GM19193 (cell line): ENCODE data around the gene AGBL1.

ENCODE experiments used
- POLR2A ChIP-seq: IDR thresholded peaks from 4 replicates; pipeline ENCODE4 v1.6.1; 2011; ENCODE audit not compliant: insufficient read depth, insufficient read length; ENCODE audit errors: extremely low read depth

Gene AGBL1

DNA sequence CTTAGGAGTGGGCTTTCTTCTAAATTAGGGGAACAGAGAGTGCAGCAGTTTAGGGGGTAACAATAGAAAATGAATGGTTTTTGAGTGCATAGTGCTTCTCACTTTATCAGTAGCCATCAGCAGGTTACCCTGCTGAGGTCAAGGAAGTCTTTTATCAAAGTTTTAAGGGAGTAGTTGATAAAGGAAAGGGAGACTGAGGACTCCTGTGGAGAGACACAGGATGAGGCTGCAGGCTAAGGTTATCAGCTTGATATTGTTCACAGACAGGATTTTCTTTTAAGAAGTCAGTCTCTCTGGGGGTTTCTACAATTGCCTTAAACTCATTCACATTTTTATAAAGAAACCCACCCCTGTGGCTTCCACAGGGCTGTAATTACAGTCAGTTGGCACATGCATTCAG lies 205.0 kb downstream of the AGBL1 start:
- TF ChIP-seq POLR2A, result no peak

DNA sequence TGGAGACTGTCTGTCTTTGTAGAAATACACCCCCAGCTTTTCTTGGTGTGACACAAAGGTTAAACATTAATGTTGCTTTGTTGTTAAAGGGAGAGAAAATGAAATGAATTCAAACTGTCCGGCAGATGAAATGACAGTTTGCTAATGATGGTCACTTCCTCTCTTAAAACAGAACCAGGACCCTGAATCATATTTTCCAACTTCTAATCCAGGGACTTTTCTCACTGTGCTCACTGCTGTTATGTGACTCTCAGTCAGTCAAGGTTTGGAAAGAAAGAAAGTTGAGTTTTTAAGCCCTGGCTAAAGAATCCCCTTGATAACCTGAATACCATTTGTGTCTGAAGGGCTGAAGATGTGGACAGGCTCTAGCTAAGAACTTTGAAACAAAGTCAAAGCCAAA lies 215.8 kb downstream of the AGBL1 start:
- TF ChIP-seq POLR2A, result no peak

DNA sequence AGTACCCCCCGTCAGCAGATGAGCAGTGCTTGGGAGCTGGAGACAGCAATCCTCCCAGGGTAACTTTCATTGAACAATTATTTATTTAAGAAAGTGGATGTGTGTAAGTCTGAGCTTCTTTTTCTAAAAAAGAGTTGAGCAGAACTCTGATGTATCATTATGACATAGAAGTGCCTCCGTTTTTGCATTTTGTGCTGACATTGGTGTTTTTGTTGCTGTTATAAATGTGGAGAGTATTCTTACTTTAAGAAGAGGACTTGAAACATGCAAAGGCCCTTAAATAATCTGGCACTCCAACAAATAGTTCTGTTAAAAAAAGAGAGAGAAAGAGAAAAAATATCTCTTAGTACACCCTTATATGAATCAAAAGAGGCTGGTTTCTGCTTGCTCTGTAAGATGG lies 217.1 kb downstream of the AGBL1 start:
- no peak for TF ChIP-seq POLR2A

DNA sequence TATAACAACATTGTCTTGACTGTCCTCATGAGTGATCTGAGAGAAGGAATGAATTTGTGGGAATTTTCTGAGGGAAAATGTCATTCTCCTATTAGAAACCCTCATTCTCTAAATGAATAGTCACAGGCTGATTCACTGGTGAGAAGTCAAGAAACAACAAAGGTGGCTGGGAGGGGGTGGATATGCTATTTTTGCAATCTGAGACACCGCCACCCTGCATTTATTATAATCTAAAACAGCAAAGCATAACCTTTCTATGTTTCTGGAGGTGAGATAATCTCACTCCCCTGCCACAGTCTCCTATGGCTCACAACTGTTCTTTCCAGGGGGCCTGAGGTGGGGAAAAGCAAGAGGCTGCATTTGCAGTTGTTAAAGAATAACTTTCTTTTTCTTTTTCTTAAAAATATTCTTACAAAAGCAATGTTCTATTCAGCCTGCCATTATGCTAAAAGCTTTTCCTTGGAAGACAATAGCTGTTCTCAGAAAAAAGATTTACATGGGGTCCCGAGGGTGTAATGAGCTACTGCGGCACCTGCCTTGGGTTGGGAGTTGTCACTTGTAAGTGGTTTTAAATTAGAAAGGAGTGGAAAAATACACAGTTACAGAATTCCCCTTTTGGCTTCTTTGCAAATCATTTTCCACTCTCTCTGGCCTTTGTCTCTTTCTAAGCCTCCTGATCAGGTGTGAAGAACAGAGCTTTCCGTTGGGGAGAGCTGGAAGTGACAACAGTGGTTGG lies 220.9 kb downstream of the AGBL1 start:
- no peak for TF ChIP-seq POLR2A

DNA sequence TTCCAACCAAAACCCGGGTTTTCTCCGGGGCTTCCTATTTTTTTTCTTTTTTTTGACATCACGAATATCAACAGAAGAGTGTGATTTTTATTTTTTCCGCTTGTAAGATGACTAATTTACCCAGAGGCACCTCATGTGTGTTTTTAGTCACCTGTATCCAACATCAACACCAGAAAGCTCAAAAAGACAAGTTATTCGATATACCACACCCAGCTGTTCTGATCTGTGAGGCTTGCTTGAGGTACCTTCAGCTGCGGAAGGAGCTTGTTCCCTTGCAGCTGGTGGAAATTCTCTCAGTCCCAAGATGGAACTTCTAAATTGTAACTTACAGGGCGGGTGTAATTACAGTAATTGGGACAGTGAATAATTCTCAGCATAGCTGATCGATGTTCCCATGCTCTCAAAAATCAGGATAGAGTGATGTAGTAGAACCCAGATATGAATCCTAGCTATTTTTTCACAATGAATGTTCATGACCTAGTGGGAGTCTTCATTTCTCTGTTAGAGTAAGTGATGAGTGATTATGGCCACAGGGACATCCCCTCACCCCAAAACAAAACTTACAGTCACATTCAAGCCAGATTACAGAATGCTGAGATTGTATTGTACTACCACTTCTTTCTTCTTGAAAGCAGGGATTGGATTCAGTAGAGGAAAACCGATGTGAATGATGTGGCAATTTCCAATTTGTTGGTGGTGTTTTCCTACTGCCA lies 232.1 kb downstream of the AGBL1 start:
- TF ChIP-seq POLR2A, result no peak

DNA sequence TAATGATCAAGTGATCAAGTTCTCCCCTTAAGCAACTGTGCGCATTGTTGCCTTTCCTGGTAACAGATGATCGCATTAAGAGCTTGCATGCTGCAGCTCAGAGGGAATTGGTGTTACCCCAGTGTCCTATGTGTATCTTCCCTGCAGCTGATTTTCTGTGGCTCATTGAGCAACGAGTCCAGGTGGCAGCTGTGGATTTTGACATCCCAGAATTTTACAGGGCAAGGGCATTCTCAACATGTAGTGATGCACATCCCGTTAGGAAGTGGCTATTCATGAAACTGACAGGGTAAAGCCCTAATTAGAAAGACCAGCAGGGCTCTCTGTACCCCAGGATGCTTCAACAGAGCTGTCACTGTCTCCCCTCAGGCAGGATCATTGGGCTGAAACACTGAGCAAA lies 232.8 kb downstream of the AGBL1 start:
- no peak for TF ChIP-seq POLR2A

DNA sequence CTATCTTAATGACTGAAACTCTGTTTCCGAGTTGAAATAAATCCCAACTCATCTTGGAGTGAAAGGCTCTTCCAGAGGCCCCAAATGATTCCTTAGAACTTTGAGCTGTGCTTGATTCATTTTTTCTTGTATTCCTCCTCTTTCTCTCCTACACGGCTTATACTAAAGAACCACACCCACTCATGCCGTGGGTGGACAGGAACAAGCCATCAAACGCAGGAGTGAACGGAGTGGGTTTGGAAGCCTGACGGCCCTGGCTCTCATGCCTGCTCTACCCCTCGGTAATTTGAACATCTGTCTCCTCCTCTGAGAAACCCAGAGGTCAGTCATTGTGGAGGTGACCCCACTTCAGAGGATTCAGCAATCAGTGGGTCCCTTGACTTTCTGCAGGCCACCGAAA lies 236.5 kb downstream of the AGBL1 start:
- TF ChIP-seq POLR2A, result no peak

DNA sequence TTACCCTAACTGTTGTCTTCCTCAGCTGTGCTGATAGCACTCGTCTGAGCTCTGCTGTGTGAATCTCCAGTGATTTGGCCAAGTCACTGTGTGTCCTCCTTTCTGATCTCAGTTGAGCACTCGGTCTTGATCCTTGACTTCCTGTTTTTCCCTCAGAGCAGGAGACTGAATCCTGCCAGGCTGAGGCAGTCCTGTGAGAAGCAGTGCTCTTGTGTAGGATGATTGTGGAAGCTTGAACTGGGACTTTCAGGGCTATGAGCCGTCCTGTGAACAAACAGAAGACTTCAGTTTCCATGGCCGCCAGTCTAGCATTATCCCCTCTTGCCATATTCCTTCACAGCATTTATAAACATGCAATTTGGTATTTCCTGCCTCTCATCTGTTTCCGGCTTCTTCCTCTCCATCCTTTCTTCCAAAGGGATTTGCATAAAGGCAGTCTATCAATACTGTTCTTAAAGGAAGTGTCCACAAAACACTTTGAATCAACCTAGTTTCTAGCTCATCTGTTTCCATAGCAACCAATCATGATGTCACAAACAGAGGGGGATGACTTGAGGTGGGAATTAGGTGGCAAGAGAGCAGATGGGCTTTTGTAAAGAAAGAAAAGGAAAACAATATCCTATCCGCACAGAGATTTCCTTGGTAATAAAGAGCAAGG lies 237.2 kb downstream of the AGBL1 start:
- no peak for TF ChIP-seq POLR2A

DNA sequence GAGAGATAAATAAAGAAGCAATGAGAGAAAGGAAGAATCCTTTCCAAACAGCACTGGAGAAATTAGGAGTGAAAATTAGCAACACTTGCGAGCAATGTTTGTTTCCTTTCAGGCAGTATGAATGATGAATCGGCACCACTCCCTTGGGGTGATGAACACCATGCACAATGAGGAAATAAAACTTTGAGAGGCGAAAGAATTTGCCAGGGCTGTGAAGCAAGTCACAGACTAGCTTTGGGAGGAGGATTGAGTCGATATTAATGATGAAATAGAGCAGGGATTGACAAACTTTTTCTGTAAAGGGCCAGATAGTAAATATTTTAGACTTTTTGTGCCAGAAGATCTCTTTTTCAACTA lies 237.7 kb downstream of the AGBL1 start:
- no peak for TF ChIP-seq POLR2A

DNA sequence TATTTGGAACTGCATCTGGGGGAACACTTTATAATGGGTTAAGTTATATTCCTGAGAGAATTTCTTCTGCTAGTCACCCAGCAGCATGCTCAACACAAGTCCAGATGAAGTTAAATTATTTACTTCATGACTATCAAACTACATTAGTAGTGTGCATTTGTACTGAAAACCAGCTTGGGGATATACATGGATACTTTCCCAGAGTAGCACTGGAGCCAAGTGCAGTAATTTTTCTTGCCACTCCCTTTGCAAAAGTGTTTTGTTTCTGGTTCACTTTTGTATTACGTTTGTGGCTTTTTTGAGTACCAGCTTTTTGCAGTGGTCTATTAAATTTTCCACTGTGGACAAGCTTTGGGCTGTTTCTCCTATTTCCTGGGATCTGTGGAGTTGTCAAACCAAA lies 243.0 kb downstream of the AGBL1 start:
- TF ChIP-seq POLR2A, result no peak

DNA sequence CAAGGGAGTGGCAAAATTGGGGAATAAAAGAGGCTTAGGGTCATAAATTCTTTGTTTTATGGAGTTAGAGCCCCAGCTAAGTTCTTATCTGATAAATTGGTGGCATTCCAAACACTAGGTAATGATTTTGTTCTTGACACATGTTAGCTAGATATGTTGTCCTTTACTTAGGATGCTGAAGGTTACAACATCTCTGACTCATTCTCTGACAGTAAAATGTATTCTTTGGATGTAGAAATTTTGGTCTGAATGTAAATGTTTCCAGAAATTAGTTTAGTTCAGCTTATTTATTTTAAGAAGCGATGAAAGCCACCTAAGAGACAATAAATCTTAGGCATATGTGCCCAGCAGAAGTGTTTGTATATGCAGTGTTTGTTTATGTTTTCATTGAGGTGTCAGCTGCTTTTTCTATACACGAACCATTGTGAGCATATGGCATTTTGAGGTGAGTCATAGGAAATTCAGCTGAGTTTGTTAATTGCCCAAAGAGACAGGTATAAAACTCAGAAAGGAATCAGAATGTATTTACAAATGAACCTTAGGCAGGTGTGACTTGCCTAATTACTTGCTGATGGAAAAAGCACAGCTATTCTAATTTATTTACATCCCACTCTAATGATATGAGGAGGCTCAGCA lies 247.7 kb downstream of the AGBL1 start:
- TF ChIP-seq POLR2A, result no peak

DNA sequence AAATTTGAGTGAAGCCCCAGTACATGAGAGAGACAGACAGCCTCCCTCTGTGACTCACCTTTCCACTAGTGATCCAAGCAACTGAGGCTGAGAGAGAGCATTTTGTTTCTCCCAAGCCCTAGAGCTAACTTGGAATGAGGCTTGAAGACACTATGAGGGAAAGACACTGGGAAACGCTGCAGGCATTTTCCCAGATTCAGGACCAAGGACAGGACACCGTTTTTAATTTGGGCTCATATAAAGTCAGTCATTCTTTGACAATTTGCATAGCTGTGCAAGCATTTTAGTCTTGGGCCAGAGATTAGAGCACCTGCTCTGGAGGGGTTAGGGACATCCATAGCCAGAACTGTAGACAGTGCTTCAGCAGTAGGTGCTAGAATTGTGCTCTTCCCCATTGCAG lies 249.0 kb downstream of the AGBL1 start:
- no peak for TF ChIP-seq POLR2A

DNA sequence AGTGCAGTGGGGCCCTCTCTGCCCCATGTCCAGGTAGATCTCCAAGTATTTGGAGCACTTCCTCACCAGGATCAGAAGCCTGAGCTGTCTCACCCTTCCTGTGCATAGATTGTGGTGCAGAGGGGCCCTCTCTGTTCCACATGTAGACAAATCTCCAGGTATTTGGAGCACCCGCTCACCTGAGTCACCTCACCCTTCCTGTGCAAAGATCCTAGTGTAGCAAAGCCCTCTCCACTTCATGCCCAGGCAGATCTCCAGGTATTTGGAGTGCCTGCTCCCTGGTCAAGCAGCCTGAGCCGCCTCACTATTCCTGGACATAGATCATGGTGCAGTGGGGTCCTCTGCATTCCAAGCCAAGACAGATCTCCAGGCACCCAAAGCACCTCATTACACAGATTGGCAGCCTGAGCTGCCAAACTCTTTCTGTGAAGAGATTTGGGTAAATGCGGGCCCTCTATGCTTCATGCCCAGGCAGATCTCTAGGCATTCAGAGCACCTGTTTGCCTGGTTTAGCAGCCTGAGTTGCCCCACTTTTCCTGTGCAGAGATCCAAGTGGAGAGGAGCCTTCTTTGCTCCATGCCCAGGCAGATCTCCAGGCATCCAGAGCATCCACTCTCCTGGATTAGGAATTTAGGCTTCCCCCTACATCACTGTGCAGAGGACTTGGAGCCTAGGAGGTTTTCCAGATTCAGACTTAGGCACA lies 249.8 kb downstream of the AGBL1 start:
- no peak for TF ChIP-seq POLR2A

DNA sequence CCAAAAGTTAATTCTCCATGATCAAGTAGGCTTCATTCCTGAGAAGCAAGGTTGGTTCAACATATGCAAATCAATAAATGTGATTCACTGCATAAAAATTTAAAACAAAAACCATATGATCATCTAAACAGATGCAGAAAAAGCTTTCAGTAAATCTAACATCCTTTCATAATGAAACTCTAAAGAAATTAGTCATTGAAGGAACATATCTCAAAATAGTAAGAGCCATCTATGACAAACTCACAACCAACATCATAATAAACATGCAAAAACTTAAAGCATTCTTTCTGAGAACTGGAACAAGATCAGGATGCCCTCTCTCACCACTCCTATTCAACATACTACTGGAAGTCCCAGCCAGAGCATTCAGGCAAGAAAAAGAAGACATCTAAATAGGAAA lies 254.1 kb downstream of the AGBL1 start:
- TF ChIP-seq POLR2A, result no peak

DNA sequence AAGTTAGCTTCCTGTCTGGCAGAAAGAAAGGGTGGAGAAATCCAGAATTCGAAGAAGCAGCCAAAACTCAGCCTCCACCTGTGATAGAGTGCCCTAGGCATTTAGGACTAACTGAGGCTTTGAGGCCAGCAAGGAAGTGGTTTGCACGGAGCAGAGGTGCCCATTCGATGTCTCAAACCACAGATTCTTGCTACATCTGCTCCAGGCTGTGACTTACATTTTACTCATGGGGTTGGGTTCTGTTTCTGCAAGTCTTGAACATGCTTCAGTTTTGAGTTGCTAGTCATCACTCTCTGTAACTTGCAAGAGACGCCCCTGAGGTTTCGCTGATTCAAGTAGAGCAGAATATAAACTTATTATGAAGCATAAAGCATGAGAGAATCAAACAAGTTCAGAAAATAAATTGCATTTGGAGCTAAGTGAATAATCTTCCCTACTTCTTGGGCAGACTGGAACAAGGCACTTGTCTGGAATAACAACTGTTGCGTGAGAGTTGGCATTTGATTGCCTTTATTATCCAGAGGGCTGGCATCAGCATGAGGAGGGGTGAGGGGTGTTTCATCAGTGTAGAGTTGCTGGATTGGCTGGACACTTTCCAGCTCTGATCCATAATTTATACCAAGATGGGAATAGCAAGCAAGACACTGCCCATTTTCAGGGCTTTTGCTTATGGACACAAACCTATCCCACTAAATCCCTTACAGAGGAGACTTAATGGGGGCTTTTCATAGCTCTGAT lies 256.5 kb downstream of the AGBL1 start:
- TF ChIP-seq POLR2A, result no peak

DNA sequence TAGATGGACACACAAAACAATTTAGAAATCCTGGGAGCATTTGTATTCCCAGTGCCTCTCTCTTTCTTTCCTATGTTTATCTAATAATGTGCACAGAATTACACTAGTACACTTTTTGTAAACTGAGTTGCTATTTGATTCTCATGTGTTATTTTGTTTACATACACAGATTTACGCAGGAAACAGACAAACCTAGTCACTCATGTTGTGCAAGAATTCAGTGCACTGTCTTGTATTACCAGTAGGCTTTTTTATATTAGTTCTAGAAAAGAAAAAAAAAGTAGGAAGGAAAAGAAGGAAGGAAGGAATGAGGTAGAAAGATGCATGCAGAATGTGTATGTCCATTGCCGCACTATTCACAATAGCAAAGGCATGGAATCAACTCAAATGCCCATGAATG lies 257.4 kb downstream of the AGBL1 start:
- no peak for TF ChIP-seq POLR2A
